NCI-H82 (cell line): ENCODE results near the gene FAM25C.
"Not testable (repeated sequence)": the region's sequence is repeated elsewhere in the genome, so short reads cannot be mapped to it uniquely, and the experiment has no call there.

Experiments used
- DNase-seq: peaks from one replicate; lab custom pipeline; 2025; lab: John Stamatoyannopoulos, UW

Gene FAM25C

GRCh38 chr10:47999691-48000090 is at the start of gene FAM25C:
TSS of gene FAM25C (minus strand) at chr10:47999791. CDS start at chr10:47999765, 26 bp downstream.
- not testable (repeated sequence) for DNase-seq

DNA sequence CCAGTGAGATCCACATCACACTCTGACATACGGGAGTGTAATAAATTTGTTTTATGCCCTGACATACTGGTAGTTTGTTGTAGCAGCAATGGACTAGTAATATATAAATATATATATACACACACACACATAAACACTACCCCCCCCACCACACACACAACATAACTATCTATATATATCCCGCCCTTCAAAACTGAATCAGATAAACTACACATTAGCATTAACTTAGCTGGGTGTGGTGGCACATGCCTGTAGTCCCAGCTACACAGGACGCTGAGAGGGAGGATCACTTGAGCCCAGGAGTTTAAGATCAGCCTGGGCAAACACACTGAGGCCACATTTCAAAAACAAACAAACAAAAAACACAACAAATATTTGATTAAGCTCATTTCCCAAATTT is 45.0 kb upstream of the FAM25C start:
- DNase-seq, result not testable (repeated sequence)

GRCh38 chr10:48031390-48031789 is 31.8 kb upstream of the FAM25C start:
- not testable (repeated sequence) for DNase-seq

GRCh38 chr10:48002306-48002705 is 2.7 kb upstream of the FAM25C start:
- not testable (repeated sequence) for DNase-seq

- DNase-seq, result not testable (repeated sequence)
Observed at GRCh38 chr10:47994045-47994444, 5.5 kb downstream of the FAM25C start.

- not testable (repeated sequence) for DNase-seq
Observed at GRCh38 chr10:47992560-47992959, 7.0 kb downstream of the FAM25C start.

GRCh38 chr10:47991706-47992105 is 7.9 kb downstream of the FAM25C start:
- DNase-seq, result not testable (repeated sequence)

GRCh38 chr10:47990097-47990496 is 9.5 kb downstream of the FAM25C start:
- not testable (repeated sequence) for DNase-seq

GRCh38 chr10:47989542-47989950 is 10.0 kb downstream of the FAM25C start:
- DNase-seq, result not testable (repeated sequence)

GRCh38 chr10:47988718-47989541 is 10.7 kb downstream of the FAM25C start:
- not testable (repeated sequence) for DNase-seq

DNA sequence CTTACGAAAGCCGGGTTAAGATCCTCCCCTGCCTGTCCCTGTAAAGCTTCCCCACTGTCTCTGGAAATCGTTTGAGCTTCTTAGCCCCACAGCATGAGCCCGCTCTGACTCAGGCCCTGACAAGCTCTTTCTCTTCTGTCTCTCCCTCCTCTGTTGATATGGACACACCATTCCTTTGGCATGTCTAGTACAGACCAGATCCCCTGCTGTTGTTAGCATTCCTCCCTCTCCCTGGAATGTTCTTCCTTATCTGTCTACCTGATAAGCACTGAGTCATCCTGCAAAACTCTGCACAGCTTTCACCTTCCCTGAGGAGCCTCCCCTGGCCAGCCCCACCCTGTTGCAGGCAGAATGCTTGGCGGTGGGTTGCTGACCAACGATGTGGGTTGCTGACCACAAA is 11.6 kb downstream of the FAM25C start:
- DNase-seq, result not testable (repeated sequence)

- DNase-seq, result not testable (repeated sequence)
Observed at GRCh38 chr10:47986413-47987230, 13.0 kb downstream of the FAM25C start.

GRCh38 chr10:47975409-47975808 is 24.2 kb downstream of the FAM25C start:
- not testable (repeated sequence) for DNase-seq

DNA sequence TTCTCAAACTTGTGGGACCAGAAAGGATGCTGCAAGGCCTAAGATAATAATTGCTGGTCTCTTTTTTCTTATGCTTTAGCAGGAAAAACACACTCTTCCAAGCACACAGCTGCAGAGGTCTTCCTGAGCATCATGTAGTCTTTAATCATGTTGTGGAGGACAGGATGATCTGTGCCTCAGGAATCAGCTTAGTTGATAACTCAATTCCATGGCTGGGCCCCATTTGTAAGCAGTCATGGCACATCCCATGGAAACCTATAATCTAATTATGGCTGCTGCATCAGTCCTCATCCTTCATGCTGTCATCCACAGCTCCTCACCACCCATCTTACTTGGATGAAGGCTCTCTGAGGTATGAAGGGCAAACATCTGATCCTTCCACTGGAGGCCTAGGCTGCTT is 26.5 kb downstream of the FAM25C start:
- not testable (repeated sequence) for DNase-seq

DNA sequence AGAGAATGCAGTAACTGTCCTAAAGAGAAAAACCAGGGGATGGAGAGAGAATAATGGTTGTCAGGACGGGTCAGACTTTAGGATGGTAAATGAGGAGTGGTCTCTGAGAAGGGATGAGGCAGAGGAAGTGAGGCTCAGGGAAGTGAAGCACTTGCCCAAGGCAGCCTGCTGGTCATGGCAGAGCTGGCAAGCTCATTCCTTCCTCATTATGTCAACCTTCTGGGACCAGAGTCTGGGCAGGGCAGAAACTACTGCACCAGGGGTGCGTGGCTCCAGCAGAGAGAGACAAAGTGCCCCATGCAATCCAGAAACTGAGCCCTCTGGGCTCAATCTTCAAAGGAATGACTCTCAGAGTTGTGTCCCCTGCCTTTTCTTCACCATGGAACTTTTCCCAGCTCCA is 27.5 kb downstream of the FAM25C start:
- DNase-seq, result not testable (repeated sequence)

DNA sequence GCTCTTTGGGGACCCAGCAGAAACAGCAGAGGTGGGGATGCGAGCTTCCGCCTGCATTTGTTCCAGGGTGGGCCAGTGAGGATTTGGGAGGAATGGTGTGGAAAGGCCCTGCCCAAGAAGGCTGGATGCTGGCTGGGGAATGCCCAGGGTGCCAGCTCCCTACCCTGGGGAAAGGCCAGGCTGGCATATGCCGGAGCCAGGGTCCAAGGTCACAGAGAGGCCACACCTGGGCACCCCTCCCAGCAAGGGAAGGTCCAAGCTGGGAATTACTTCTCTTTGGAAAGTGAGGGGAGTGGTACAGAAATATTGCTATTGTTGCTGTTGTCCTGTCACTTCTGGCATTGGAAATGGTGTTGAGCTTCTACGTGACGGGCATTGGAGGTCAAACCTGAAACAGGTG is 28.0 kb downstream of the FAM25C start:
- not testable (repeated sequence) for DNase-seq

DNA sequence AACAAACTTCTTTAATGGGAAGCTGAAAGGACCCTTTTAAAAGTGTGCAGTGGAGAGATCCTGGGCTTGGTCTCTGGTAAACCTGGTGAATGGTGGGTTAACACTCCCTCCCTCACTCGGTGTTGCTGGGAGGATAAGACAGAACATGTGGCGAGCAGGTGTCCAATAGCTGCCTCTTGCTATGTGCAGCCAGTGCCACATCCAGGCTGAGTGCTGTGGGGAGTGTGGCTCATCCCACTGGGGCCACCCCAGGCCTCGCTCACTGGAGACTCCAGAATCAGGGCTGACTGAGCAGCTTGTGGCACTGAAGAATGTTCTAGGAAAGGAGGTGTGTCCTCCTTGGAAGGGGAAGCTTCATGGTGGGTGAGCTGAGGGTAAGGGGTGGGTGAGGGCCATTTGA is 29.5 kb downstream of the FAM25C start:
- not testable (repeated sequence) for DNase-seq

DNA sequence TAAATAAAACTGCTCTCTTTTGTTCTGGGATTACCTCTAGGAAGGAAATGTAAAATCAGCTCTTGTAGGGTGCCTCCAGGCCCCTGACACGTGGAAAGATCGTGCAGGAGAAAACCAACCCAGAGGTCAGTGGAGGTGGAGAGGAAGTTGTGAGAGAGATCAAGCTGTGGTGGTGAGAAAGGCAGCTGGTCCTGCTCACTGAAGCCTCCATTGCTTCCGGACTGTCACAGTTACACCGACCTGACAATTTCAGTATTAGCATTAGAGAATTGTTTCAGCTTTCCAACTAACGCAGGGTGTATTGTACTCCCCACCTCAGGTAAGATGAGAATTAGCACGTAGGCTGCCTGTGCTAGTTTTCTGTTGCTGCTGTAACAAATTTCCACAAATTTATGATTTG is 30.6 kb downstream of the FAM25C start:
- DNase-seq, result not testable (repeated sequence)

- DNase-seq, result not testable (repeated sequence)
Observed at GRCh38 chr10:47964280-47965063, 35.1 kb downstream of the FAM25C start.

DNA sequence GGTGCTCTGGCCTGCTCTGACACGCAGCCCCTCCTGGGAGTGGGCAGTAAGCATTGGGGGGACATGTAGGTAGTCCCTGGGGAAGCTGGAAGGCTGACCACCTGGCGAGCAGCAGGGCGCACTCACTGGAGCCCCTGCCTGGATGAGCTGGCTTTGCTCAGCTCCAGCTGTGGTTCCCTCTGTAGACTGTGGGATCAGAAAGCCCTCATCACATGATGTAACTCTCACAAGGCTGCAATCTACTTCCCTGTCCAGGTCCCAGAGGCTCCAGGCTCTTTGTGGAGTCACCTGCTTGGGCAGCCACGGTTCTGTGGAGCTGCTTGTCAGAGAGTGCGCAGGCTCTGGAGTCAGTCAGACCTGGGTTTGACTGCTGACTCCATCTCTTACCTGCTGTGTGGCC is 36.8 kb downstream of the FAM25C start:
- DNase-seq, result not testable (repeated sequence)

DNA sequence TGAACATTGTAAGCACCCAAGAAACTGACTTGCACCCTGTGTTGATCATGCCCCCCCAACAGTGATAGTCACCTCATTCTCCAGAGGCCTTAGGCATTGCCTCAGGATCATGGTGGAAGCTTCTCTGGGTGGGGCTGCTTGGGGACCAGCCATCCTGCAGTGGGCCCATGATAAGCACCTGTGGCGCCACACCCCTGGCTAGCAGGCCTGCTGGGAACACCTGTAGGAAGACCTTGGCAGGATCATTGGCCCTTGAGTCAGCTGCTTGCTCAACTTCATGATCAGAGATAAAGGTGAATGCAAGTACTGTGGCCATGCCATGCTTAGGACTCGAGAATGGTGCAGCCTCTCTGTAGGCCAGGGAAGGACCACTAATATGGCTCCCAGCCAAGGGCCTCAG is 38.9 kb downstream of the FAM25C start:
- DNase-seq, result not testable (repeated sequence)

DNA sequence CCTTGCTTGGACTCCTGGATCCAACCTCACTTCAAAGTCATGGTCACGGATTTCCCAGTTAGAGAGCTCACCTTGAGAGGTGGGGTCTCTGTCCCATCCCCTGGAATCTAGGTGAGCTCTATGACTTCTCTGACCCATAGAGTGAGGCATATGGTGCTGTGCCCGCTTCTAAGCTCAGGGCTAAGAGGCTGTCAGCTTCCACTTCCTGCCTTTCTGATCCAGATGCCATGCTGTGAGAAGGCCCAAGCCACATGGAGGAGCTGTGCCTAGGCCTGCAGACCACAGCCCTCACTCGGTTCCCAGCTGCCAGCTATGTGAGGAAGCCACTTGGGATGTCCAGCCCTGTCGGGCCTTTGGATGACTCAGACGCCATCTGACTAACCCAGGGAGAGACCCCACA is 39.9 kb downstream of the FAM25C start:
- not testable (repeated sequence) for DNase-seq
